Caco-2 (cell line): ENCODE measurements around the gene ELOVL5. TPM values are rescaled to one million over a fixed set of nuclear protein-coding genes. Genes with fewer than 3 reads are reported as not detected.

Source experiments
- BruUV-seq: library from RNA; stranded (reverse); fragments of 400-500 nt; replicated peaks from 2 replicates; lab custom pipeline; 2021; lab: Mats Ljungman, UMichigan
- CTCF ChIA-PET: fragments of 300-600 bp; sonication (Branson Sonifier 250); formaldehyde crosslinking; loops from one replicate; lab custom pipeline; 2022; ENCODE audit warnings: antibody characterized with exemption; lab: Charles Lee
- POLR2A ChIA-PET: fragments of 300-600 bp; sonication (Branson Sonifier 250); formaldehyde crosslinking; loops from one replicate; lab custom pipeline; 2022; ENCODE audit warnings: antibody characterized with exemption; lab: Charles Lee
- DNase-seq, 2 experiments: peaks; one replicate each; pipeline versions ENCODE4 v3.0.0 to v3.0.0-alpha.2; 2020 to 2022
- H3K27me3 ChIP-seq: replicated peaks from 2 replicates; pipeline ENCODE4 v1.6.0; 2011; ENCODE audit warnings: low read length; ENCODE audit not compliant: control insufficient read depth, insufficient read depth
- H3K36me3 ChIP-seq: 2 replicates; pipeline ENCODE4 v1.5.1; 2011; ENCODE audit warnings: low read length; ENCODE audit not compliant: control insufficient read depth, insufficient read depth
- H3K4me1 ChIP-seq: fragments of 250-450 bp; sonication (Bioruptor Pico); 2 replicates; pipeline ENCODE4 v1.5.1; 2020; ENCODE audit warnings: mild to moderate bottlenecking
- H3K4me3 ChIP-seq: 2 replicates; pipeline ENCODE4 v1.5.1; 2011; ENCODE audit warnings: low read depth, mild to moderate bottlenecking, control low read depth, low read length
- H3K9me3 ChIP-seq: fragments of 250-450 bp; sonication (Bioruptor Pico); 2 replicates; pipeline ENCODE4 v1.5.1; 2020; ENCODE audit warnings: mild to moderate bottlenecking, moderate library complexity
- H3K27ac Mint-ChIP-seq: one replicate; pipeline ENCODE4 v1.8.0; 2022; ENCODE audit warnings: mixed read lengths; ENCODE audit not compliant: unreplicated experiment
- H3K27me3 Mint-ChIP-seq: one replicate; pipeline ENCODE4 v1.8.0; 2022; ENCODE audit warnings: mixed read lengths; ENCODE audit not compliant: insufficient read depth, unreplicated experiment
- H3K36me3 Mint-ChIP-seq: one replicate; pipeline ENCODE4 v1.8.0; 2022; ENCODE audit warnings: mild to moderate bottlenecking, mixed read lengths; ENCODE audit not compliant: insufficient read depth, unreplicated experiment
- H3K4me1 Mint-ChIP-seq: one replicate; pipeline ENCODE4 v1.8.0; 2022; ENCODE audit warnings: low read depth, mixed read lengths; ENCODE audit not compliant: unreplicated experiment
- H3K4me3 Mint-ChIP-seq: one replicate; pipeline ENCODE4 v1.8.0; 2022; ENCODE audit warnings: mild to moderate bottlenecking, moderate library complexity, mixed read lengths; ENCODE audit not compliant: unreplicated experiment
- H3K9me3 Mint-ChIP-seq: one replicate; pipeline ENCODE4 v1.8.0; 2022; ENCODE audit warnings: mixed read lengths; ENCODE audit not compliant: unreplicated experiment
- CTCF ChIP-seq, 2 experiments: fragments of 200-600 bp in 1 of 2; IDR thresholded peaks; 1 replicate in 1 of 2; 2 replicates in 1 of 2; pipeline versions ENCODE4 v1.5.1 to v1.8.0; 2011 to 2022; ENCODE audit warnings: antibody characterized with exemption in 1 of 2, control low read depth in 1 of 2, inconsistent platforms in 1 of 2, low read depth in 1 of 2, low read length in 1 of 2, mild to moderate bottlenecking in 1 of 2, moderate library complexity in 1 of 2; ENCODE audit not compliant: insufficient read depth in 1 of 2, severe bottlenecking in 1 of 2, unreplicated experiment in 1 of 2
- intact Hi-C: fragments of 100-400 bp; cut with micrococcal nuclease; formaldehyde crosslinking; loops from one replicate; pipeline ENCODE4 v1.10.0; 2022; ENCODE audit not compliant: unreplicated experiment
- total RNA-seq: library from RNA; stranded (reverse); gene quantifications from 2 replicates; pipeline ENCODE4 v1.2.3, GENCODE V29; 2022

ELOVL5 gene
- total RNA-seq, 1 experiment from 2014 or later = 70.4 TPM

GRCh38 chr6:53290537-53291510 is 57.9 kb downstream of the ELOVL5 start:
- ChIA-PET CTCF (no interaction called here), POLR2A (no interaction called here)
- H3K4me3 Mint-ChIP-seq = no peak overlapping the region
- H3K36me3 Mint-ChIP-seq = peaks cover 22% of the 10 kb centered on the region
- no peak for DNase-seq
- intact Hi-C loops = loop anchor here (2.0 to 10.0 kb wide), 2 partner anchors 120 to 186 kb away; no protein-coding TSS in a partner anchor
- H3K27ac Mint-ChIP-seq = no peak overlapping the region
- Histone ChIP-seq H3K4me3 (no peak overlapping the region), H3K27me3 (no peaks in the 10 kb centered on the region), H3K36me3 (no peaks in the 10 kb centered on the region), H3K4me1 (no peaks in the 10 kb centered on the region), H3K9me3 (no peaks in the 10 kb centered on the region)
- H3K27me3 Mint-ChIP-seq = no peaks in the 10 kb centered on the region
- no peak for TF ChIP-seq CTCF (IDR thresholded peaks at IDR 0.05; ENCODE audit: insufficient read depth in 1 of 2, low read depth in 1 of 2, low read length in 1 of 2, severe bottlenecking in 1 of 2, unreplicated experiment in 1 of 2)
- H3K4me1 Mint-ChIP-seq = no peaks in the 10 kb centered on the region
- no TSS peak for BruUV-seq
- no peaks in the 10 kb centered on the region for H3K9me3 Mint-ChIP-seq

DNA sequence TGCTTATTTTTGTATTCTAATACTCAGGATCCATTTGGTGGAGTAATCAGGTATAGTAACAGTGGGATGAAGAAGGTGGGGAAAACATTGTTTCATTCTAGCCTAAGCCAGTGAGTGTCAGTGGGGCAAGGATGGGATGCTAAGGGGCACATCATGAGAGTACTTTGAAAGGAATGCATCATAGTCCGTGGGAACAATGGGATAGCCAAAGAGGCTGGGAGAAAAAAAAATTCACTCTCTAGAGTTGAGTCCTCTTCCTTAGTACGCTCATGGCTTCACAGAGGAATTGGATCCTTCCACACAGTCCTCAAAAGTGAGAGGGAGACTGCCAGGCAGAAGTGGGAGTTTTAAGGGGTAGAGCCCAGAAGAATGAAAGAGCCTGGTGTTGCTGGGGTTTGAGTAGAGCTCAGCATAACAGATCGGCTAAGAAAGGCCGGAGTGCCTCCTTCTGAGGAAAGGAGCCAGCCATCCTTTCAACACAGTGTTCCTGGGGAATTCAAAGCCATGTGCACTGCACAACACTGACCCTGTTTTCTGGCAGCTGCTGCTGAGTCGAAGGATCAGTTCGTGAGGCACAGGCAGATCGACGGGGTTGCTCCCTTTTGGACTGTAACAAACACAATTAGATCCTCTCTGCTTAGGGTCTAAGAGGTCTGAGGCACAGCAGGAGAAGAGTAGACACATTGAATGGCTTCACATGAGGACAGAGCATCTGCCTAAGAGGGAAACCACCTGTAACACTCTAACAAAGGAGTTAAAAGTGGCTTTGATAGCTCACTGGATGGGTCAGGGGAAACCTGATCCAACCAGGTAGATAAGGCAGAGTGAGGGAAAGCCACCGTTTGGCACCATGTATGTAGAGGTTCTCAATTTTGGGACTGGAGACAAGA is 61.2 kb downstream of the ELOVL5 start:
- Histone ChIP-seq H3K36me3 (no peaks in the 10 kb centered on the region), H3K9me3 (no peaks in the 10 kb centered on the region), H3K4me1 (no peaks in the 10 kb centered on the region), H3K27me3 (no peaks in the 10 kb centered on the region), H3K4me3 (no peak overlapping the region)
- no peaks in the 10 kb centered on the region for H3K9me3 Mint-ChIP-seq
- intact Hi-C loops = no loop called here
- no peak overlapping the region for H3K27ac Mint-ChIP-seq
- no peaks in the 10 kb centered on the region for H3K4me1 Mint-ChIP-seq
- no peak for TF ChIP-seq CTCF (IDR thresholded peaks at IDR 0.05; ENCODE audit: insufficient read depth in 1 of 2, low read depth in 1 of 2, low read length in 1 of 2, severe bottlenecking in 1 of 2, unreplicated experiment in 1 of 2)
- POLR2A ChIA-PET = no interaction called here
- DNase-seq = no peak
- no peaks in the 10 kb centered on the region for H3K27me3 Mint-ChIP-seq
- H3K4me3 Mint-ChIP-seq = no peak overlapping the region
- peaks cover 26% of the 10 kb centered on the region for H3K36me3 Mint-ChIP-seq
- BruUV-seq = no TSS peak
- CTCF ChIA-PET = no interaction called here

GRCh38 chr6:53284901-53285300 is 63.8 kb downstream of the ELOVL5 start:
- intact Hi-C loops = no loop called here
- no peaks in the 10 kb centered on the region for H3K4me1 ChIP-seq
- no peaks in the 10 kb centered on the region for H3K36me3 ChIP-seq
- Mint-ChIP-seq H3K27me3 (no peaks in the 10 kb centered on the region), H3K36me3 (peaks cover 20% of the 10 kb centered on the region), H3K27ac (no peak overlapping the region), H3K4me1 (no peaks in the 10 kb centered on the region), H3K4me3 (no peak overlapping the region), H3K9me3 (no peaks in the 10 kb centered on the region)
- ChIA-PET CTCF (no interaction called here), POLR2A (no interaction called here)
- no peak overlapping the region for H3K4me3 ChIP-seq
- no TSS peak for BruUV-seq
- no peaks in the 10 kb centered on the region for H3K27me3 ChIP-seq
- DNase-seq = no peak
- H3K9me3 ChIP-seq = no peaks in the 10 kb centered on the region
- no peak for TF ChIP-seq CTCF (IDR thresholded peaks at IDR 0.05; ENCODE audit: insufficient read depth in 1 of 2, low read depth in 1 of 2, low read length in 1 of 2, severe bottlenecking in 1 of 2, unreplicated experiment in 1 of 2)
